Embryonic facial prominence (tissue), 1 donor: Measurements from ENCODE around the gene FGF21.
"Not testable (repeated sequence)": the region's sequence is repeated elsewhere in the genome, so short reads cannot be mapped to it uniquely, and the experiment has no call there.

ENCODE experiments used
- DNase-seq: peaks from one replicate; pipeline ENCODE4 v3.0.0-alpha.2; 2016; ENCODE audit errors: extremely low spot score

The FGF21 gene

GRCh38 chr19:48787331-48787730 is 32.0 kb downstream of the FGF21 start:
- not testable (repeated sequence) for DNase-seq

- DNase-seq = no peak
These were observed 37.9 kb downstream of the FGF21 start for GRCh38 chr19:48793271-48793670.

GRCh38 chr19:48794291-48794690 is 39.0 kb downstream of the FGF21 start:
- no peak for DNase-seq

GRCh38 chr19:48795055-48795684 is 39.8 kb downstream of the FGF21 start:
- DNase-seq = peak; percentile 89

GRCh38 chr19:48795685-48796070 is 40.4 kb downstream of the FGF21 start:
- DNase-seq = no peak

GRCh38 chr19:48796298-48797083 is 41.2 kb downstream of the FGF21 start:
- no peak for DNase-seq

GRCh38 chr19:48797103-48797502 is 41.8 kb downstream of the FGF21 start:
- DNase-seq = no peak

GRCh38 chr19:48798937-48799336 is 43.6 kb downstream of the FGF21 start:
- no peak for DNase-seq

- no peak for DNase-seq
These were observed 44.3 kb downstream of the FGF21 start for GRCh38 chr19:48799358-48800300.

- DNase-seq = no peak
These were observed 47.3 kb downstream of the FGF21 start for GRCh38 chr19:48802623-48803022.

GRCh38 chr19:48804496-48804895 is 49.2 kb downstream of the FGF21 start:
- no peak for DNase-seq

GRCh38 chr19:48805452-48805851 is 50.1 kb downstream of the FGF21 start:
- no peak for DNase-seq

- DNase-seq = no peak
These were observed 51.1 kb downstream of the FGF21 start for GRCh38 chr19:48806518-48806817.

GRCh38 chr19:48806818-48807589 is 51.7 kb downstream of the FGF21 start:
- no peak for DNase-seq

- DNase-seq = no peak
These were observed 52.4 kb downstream of the FGF21 start for GRCh38 chr19:48807590-48808308.
